C4-2B (cell line): ENCODE results near the gene CIRBP.

ENCODE experiments used
- ZFX ChIP-seq: fragments of 450-650 bp; IDR thresholded peaks from 2 replicates; pipeline ENCODE4 v1.6.1; 2017
- TF ChIP-seq, protein P1 (sequence below): fragments of 450-650 bp; conservative IDR thresholded peaks from 2 replicates; pipeline ENCODE4 v1.5.1; 2017; ENCODE audit warnings: mild to moderate bottlenecking

- TF ChIP-seq, protein P1, sequence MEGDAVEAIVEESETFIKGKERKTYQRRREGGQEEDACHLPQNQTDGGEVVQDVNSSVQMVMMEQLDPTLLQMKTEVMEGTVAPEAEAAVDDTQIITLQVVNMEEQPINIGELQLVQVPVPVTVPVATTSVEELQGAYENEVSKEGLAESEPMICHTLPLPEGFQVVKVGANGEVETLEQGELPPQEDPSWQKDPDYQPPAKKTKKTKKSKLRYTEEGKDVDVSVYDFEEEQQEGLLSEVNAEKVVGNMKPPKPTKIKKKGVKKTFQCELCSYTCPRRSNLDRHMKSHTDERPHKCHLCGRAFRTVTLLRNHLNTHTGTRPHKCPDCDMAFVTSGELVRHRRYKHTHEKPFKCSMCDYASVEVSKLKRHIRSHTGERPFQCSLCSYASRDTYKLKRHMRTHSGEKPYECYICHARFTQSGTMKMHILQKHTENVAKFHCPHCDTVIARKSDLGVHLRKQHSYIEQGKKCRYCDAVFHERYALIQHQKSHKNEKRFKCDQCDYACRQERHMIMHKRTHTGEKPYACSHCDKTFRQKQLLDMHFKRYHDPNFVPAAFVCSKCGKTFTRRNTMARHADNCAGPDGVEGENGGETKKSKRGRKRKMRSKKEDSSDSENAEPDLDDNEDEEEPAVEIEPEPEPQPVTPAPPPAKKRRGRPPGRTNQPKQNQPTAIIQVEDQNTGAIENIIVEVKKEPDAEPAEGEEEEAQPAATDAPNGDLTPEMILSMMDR: no peak
- no peak for TF ChIP-seq ZFX
These were observed 7.9 kb downstream of the CIRBP start for GRCh38 chr19:1277061-1277460.
